Mucosa of rectum (tissue), 2 donors: ENCODE measurements around the gene TARBP1.
"Not testable (repeated sequence)": the region's sequence is repeated elsewhere in the genome, so short reads cannot be mapped to it uniquely, and the experiment has no call there.

Experiments
- H3K27ac ChIP-seq, 2 donors: one replicate each; pipeline ENCODE4 v1.7.0; 2013; ENCODE audit warnings: inconsistent platforms in 2 of 2, low read depth in 2 of 2, low read length in 2 of 2
- H3K27me3 ChIP-seq, 2 donors: one replicate each; pipeline ENCODE4 v1.7.0; 2013; ENCODE audit warnings: low read length in 2 of 2; ENCODE audit not compliant: control insufficient read depth in 2 of 2, insufficient read depth in 2 of 2
- H3K36me3 ChIP-seq, 2 donors: one replicate each; pipeline ENCODE4 v1.7.0; 2013; ENCODE audit warnings: low read length in 2 of 2; ENCODE audit not compliant: control insufficient read depth in 2 of 2, insufficient read depth in 2 of 2
- H3K4me1 ChIP-seq, 2 donors: one replicate each; pipeline ENCODE4 v1.7.0; 2013; ENCODE audit warnings: low read length in 2 of 2, mild to moderate bottlenecking in 1 of 2; ENCODE audit not compliant: control insufficient read depth in 2 of 2, insufficient read depth in 2 of 2
- H3K4me3 ChIP-seq, 2 donors: one replicate each; pipeline ENCODE4 v1.7.0; 2013; ENCODE audit warnings: low read length in 2 of 2
- H3K9ac ChIP-seq, 2 donors: one replicate each; pipeline ENCODE4 v1.7.0; 2013; ENCODE audit warnings: low read length in 2 of 2, low read depth in 1 of 2, mild to moderate bottlenecking in 1 of 2
- H3K9me3 ChIP-seq, 2 donors: one replicate each; pipeline ENCODE4 v1.7.0; 2013; ENCODE audit warnings: low read length in 2 of 2; ENCODE audit not compliant: control insufficient read depth in 2 of 2
- donor health status: healthy.
- donor health status: Normal muscosa, but diverticular disease.

The TARBP1 gene

DNA sequence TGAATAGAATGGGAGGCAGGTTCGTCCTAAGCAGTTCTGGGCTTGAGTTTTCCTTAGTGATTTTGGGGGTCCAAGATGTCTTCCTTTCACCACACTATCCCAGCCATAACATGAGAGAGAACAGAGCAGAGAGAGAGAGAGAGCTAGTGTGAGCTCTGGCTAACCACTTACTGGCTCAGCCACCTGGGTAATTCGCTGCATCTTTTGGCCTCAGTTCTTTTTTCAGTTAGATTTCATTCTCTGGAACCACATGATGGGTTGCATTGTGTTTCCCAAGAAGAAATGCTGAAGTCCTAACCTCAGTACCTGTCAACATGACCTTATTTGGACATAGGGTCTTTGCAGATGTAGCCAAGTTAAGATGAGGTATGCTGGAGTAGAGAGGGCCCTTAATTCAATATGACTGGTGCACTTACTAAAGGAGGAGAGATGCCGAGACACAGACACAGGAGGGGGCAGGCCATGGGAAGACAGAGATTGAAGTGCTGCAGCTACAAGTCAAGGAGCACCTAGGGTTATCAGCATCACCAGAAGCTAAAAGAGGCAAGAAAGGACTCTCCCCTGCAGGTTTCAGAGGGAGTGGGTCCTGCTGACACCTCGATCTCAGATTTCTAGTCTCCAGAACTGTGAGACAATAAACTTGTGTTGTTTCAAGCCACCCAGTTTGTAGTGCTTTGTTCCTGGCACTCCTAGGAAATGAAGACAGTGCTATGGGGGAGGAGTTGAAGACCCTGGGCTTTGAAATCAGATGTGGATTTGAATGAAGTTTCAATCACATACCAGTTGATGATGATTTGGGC is 26.2 kb upstream of the TARBP1 start:
- Histone ChIP-seq H3K4me1 (peaks cover 0 to 3% of the 10 kb centered on the region in 2 donors), H3K9ac (no peak overlapping the region), H3K36me3 (no peaks in the 10 kb centered on the region), H3K4me3 (no peak overlapping the region), H3K27ac (no peak overlapping the region), H3K9me3 (no peaks in the 10 kb centered on the region), H3K27me3 (no peaks in the 10 kb centered on the region)

GRCh38 chr1:234504251-234504650 is 25.3 kb upstream of the TARBP1 start:
- H3K36me3 ChIP-seq, H3K9me3 ChIP-seq, H3K27ac ChIP-seq, H3K9ac ChIP-seq, H3K4me3 ChIP-seq, H3K27me3 ChIP-seq: not testable (repeated sequence)
- peaks cover 5 to 12% of the 10 kb centered on the region in 2 donors for H3K4me1 ChIP-seq

DNA sequence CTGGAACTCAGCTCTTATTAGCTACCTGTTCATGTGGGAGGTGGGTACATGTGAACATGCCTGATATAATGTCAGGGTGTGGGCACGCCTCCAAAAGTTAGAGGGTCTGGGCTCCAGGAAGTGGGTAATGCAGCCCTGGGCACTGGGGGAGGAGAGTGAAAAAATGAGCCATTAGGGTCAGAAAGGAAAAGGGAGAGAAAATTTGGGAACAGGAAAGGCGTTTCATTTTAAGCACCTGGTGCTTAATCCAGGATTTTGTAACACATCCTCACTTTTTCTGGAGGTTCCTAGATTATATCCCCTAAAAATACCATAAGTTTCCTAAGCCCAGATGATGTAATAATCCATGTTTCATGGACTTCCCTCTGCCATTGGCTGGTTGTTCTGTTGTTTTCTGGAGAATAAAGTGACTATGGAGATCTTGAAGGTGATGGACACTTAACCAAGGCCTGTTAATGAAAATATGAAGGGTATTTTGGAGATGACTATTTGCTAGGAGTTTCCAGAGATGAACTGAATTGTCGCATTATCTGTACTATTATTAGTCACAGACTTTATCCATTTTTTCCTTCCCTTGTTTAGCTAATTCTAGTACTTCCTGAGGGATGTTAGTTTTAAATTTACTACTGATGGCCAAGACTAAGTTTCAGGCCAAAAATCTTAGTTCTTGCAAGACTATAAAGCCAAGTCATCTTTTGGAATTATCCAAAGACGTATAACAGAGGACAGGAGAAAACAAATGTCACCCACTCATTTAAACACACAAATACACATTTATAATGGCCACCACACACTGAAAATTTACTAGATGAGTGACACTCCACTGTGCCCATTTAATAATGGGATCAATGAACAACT is 24.4 kb upstream of the TARBP1 start:
- Histone ChIP-seq H3K4me3 (no peak overlapping the region), H3K4me1 (peaks cover 9 to 18% of the 10 kb centered on the region in 2 donors), H3K9me3 (no peaks in the 10 kb centered on the region), H3K27ac (peak overlapping the region in 1 of 2 donors; percentile 25), H3K9ac (no peak overlapping the region), H3K36me3 (no peaks in the 10 kb centered on the region), H3K27me3 (no peaks in the 10 kb centered on the region)

- Histone ChIP-seq H3K27ac (no peak overlapping the region), H3K36me3 (no peaks in the 10 kb centered on the region), H3K27me3 (no peaks in the 10 kb centered on the region), H3K4me1 (peaks cover 9 to 18% of the 10 kb centered on the region in 2 donors), H3K4me3 (no peak overlapping the region), H3K9me3 (no peaks in the 10 kb centered on the region), H3K9ac (no peak overlapping the region)
Observed at GRCh38 chr1:234502785-234503184, 23.8 kb upstream of the TARBP1 start.

DNA sequence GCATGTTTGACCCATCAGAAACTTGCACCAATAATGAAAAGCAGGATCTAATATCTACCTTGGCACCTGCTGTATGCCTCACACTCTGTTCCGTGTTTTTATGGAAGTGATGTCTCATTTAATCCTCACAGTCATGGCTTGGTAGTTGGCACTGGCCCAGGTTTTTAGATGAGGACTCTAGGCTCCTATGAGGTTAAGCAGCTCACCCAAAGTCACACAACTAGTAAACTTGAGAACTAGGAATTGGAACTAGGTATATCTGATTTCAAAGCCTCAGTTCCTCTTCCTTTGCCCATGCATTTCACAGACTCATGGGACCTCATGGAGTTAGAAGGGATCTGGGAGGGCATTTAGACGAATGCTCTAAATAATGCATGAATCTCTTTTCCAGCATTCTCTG is 21.3 kb upstream of the TARBP1 start:
- no peaks in the 10 kb centered on the region for H3K36me3 ChIP-seq
- no peak overlapping the region for H3K4me3 ChIP-seq
- H3K9me3 ChIP-seq, result no peaks in the 10 kb centered on the region
- no peaks in the 10 kb centered on the region for H3K27me3 ChIP-seq
- H3K9ac ChIP-seq, result peak overlapping the region in 1 of 2 donors; percentile 20
- H3K27ac ChIP-seq, result peak overlapping the region; percentile 81
- H3K4me1 ChIP-seq, result peaks cover 9 to 18% of the 10 kb centered on the region in 2 donors

DNA sequence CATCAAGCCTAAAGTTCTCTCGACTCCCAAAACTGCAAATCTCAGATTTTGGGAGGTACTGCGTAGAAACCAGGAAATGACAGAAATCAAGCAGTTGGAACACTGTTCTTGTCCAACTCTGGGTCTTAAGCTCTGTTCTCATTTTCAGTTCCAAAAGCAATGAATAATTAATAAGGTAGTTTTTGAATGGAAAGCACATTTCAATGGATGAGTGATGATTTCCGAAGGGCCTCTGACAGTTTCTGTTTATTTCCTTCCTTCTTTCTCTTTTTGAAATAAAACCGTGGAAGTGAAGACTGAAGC is 20.9 kb upstream of the TARBP1 start:
- Histone ChIP-seq H3K27me3 (no peaks in the 10 kb centered on the region), H3K4me1 (peaks cover 9 to 18% of the 10 kb centered on the region in 2 donors), H3K9ac (peak overlapping the region in 1 of 2 donors; percentile 20), H3K27ac (peak overlapping the region; percentile 81), H3K4me3 (peak overlapping the region; percentile 25 to 45), H3K9me3 (no peaks in the 10 kb centered on the region), H3K36me3 (no peaks in the 10 kb centered on the region)

DNA sequence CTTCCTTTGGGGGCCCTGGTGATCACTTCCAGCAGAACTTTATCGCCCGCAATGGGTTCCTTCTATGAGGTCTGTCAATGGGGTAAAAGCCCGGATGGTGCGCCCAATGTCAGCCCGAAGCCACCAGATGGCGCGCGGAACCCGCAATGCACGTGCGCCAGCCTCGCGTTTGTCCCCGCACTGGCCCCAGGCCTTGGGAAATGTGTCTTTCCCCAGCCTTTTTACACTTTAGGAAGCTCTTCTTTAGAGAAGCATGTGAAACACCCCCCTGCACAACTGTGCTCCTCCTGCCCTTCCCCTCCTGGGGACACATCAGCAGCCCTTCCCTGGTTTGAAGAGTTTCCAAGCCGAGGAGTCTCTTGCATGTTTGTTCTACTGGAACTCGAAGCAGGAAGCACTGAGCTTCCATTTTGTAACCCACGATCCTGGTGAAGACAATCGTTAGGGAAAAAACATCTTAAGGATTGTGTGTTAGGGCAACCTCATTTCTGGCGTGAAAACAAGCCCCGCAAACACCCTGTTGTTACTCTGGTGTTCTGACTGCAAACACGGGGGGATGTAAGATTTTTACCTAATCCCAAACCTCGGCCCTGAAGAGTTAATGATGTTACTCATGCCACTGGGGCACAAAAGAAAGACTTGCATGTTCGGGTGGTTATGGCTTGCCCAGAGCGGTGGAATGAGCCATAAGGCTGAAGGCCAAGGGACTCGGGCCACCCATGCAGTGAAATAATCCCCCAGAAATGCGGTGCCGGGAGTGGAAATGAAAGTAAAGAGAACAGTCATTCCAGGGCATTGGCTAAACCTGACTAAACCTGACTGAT is 20.4 kb upstream of the TARBP1 start:
- H3K27ac ChIP-seq, result peak overlapping the region; percentile 81
- H3K4me1 ChIP-seq, result peaks cover 9 to 18% of the 10 kb centered on the region in 2 donors
- peak overlapping the region; percentile 25 to 45 for H3K4me3 ChIP-seq
- no peaks in the 10 kb centered on the region for H3K27me3 ChIP-seq
- no peaks in the 10 kb centered on the region for H3K36me3 ChIP-seq
- H3K9me3 ChIP-seq, result no peaks in the 10 kb centered on the region
- H3K9ac ChIP-seq, result peak overlapping the region; percentile 42 to 58

- H3K27me3 ChIP-seq, result no peaks in the 10 kb centered on the region
- peak overlapping the region; percentile 81 for H3K27ac ChIP-seq
- H3K9ac ChIP-seq, result peak overlapping the region in 1 of 2 donors; percentile 58
- no peaks in the 10 kb centered on the region for H3K36me3 ChIP-seq
- no peaks in the 10 kb centered on the region for H3K9me3 ChIP-seq
- H3K4me3 ChIP-seq, result no peak overlapping the region
- H3K4me1 ChIP-seq, result peaks cover 9 to 18% of the 10 kb centered on the region in 2 donors
Observed at GRCh38 chr1:234498448-234499118, 19.6 kb upstream of the TARBP1 start.

GRCh38 chr1:234497589-234497988 is 18.6 kb upstream of the TARBP1 start:
- H3K9ac ChIP-seq, result no peak overlapping the region
- H3K36me3 ChIP-seq, result no peaks in the 10 kb centered on the region
- H3K9me3 ChIP-seq, result no peaks in the 10 kb centered on the region
- H3K27ac ChIP-seq, result no peak overlapping the region
- H3K27me3 ChIP-seq, result no peaks in the 10 kb centered on the region
- H3K4me1 ChIP-seq, result peaks cover 9 to 18% of the 10 kb centered on the region in 2 donors
- H3K4me3 ChIP-seq, result no peak overlapping the region
